Measurements from ENCODE around the gene ADISSP. TPM values are rescaled to one million over a fixed set of nuclear protein-coding genes. Genes with fewer than 3 reads are reported as not detected.

The ADISSP gene
- total and polyA plus RNA-seq, 2 experiments from 2014 or later, result 86.6 to 126 TPM

DNA sequence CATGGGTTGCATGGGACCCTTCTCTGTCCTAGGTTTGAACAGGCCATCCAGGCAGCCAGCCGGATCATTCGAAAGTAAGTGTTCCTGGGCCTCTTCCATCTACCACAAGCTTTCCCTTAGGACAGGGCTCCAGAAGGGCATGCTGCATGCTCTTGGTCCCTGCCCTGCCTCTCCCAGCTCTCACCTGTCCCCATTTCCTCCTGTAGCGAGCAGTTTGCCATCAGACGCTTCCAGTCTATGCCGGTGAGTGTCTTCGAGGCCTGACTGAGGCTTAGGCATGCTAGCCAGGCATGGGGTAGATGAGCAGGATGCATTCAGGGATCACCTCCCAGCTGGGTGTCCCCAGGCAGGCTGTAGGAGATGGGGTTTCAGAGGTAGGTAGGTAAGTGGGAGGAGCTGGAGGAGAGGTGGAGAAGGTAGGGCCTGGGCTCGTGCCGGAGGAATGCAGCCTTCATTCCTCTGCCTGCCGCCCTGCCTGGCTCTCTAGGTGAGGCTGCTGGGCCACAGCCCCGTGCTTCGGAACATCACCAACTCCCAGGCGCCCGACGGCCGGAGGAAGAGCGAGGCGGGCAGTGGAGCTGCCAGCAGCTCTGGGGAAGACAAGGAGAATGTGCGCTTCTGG is 32.8 kb upstream of the ADISSP start (continued):
- TF ChIP-seq, protein P1, sequence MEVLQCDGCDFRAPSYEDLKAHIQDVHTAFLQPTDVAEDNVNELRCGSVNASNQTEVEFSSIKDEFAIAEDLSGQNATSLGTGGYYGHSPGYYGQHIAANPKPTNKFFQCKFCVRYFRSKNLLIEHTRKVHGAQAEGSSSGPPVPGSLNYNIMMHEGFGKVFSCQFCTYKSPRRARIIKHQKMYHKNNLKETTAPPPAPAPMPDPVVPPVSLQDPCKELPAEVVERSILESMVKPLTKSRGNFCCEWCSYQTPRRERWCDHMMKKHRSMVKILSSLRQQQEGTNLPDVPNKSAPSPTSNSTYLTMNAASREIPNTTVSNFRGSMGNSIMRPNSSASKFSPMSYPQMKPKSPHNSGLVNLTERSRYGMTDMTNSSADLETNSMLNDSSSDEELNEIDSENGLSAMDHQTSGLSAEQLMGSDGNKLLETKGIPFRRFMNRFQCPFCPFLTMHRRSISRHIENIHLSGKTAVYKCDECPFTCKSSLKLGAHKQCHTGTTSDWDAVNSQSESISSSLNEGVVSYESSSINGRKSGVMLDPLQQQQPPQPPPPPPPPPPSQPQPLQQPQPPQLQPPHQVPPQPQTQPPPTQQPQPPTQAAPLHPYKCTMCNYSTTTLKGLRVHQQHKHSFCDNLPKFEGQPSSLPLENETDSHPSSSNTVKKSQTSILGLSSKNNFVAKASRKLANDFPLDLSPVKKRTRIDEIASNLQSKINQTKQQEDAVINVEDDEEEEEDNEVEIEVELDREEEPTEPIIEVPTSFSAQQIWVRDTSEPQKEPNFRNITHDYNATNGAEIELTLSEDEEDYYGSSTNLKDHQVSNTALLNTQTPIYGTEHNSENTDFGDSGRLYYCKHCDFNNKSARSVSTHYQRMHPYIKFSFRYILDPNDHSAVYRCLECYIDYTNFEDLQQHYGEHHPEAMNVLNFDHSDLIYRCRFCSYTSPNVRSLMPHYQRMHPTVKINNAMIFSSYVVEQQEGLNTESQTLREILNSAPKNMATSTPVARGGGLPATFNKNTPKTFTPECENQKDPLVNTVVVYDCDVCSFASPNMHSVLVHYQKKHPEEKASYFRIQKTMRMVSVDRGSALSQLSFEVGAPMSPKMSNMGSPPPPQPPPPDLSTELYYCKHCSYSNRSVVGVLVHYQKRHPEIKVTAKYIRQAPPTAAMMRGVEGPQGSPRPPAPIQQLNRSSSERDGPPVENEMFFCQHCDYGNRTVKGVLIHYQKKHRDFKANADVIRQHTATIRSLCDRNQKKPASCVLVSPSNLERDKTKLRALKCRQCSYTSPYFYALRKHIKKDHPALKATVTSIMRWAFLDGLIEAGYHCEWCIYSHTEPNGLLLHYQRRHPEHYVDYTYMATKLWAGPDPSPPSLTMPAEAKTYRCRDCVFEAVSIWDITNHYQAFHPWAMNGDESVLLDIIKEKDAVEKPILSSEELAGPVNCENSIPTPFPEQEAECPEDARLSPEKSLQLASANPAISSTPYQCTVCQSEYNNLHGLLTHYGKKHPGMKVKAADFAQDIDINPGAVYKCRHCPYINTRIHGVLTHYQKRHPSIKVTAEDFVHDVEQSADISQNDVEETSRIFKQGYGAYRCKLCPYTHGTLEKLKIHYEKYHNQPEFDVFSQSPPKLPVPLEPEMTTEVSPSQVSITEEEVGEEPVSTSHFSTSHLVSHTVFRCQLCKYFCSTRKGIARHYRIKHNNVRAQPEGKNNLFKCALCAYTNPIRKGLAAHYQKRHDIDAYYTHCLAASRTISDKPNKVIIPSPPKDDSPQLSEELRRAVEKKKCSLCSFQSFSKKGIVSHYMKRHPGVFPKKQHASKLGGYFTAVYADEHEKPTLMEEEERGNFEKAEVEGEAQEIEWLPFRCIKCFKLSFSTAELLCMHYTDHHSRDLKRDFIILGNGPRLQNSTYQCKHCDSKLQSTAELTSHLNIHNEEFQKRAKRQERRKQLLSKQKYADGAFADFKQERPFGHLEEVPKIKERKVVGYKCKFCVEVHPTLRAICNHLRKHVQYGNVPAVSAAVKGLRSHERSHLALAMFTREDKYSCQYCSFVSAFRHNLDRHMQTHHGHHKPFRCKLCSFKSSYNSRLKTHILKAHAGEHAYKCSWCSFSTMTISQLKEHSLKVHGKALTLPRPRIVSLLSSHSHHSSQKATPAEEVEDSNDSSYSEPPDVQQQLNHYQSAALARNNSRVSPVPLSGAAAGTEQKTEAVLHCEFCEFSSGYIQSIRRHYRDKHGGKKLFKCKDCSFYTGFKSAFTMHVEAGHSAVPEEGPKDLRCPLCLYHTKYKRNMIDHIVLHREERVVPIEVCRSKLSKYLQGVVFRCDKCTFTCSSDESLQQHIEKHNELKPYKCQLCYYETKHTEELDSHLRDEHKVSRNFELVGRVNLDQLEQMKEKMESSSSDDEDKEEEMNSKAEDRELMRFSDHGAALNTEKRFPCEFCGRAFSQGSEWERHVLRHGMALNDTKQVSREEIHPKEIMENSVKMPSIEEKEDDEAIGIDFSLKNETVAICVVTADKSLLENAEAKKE (CRISPR knock-in tag; IDR thresholded peaks at IDR 0.05), result no peak
- no peak for TF ChIP-seq ZNF331 (CRISPR knock-in tag; IDR thresholded peaks at IDR 0.05; ENCODE audit: low read depth)

DNA sequence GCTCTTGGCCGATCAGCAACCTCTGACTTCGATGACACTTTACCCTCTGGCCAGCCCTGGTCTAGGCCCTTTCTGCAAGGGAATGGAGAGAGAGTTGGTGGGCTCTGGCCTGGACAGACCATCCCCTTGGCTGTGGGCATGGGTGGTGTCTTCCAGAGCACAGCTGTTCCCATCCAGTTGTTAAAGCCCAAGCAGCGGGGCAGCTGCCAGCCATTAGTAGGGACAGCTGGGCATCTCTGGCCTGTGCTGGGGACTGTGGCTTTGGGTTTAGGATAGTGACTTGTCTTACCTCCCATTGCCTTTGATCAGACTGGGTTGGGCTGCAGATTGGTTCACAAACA is 31.3 kb upstream of the ADISSP start:
- Histone ChIP-seq H4K20me1 (replicated peaks; ENCODE audit: insufficient read depth) (no peaks in the 10 kb centered on the region; the same call in 1 of the 2 replicates), H2AFZ (no peak overlapping the region), H3K9me2 (ENCODE audit: insufficient read depth) (no peaks in the 10 kb centered on the region), H3K27ac (ENCODE audit: low read depth) (peak overlapping the region; percentile 76; the same call in 1 of the 2 replicates), H3K4me1 (ENCODE audit: insufficient read depth) (peaks cover 43% of the 10 kb centered on the region), H3K79me2 (replicated peaks; ENCODE audit: insufficient read depth) (no peaks in the 10 kb centered on the region), H3K27me3 (ENCODE audit: insufficient read depth) (no peaks in the 10 kb centered on the region), H3F3A (replicated peaks; ENCODE audit: low read depth) (peaks cover 17% of the 10 kb centered on the region; the same call in 1 of the 2 replicates), H3K36me3 (ENCODE audit: insufficient read depth) (no peaks in the 10 kb centered on the region), H3K4me3 (peak overlapping the region; percentile 44; the same call in 1 of the 2 replicates), H3K4me2 (peak overlapping the region; percentile 72)
- no peaks in the 10 kb centered on the region for H3K9me3 Mint-ChIP-seq
- ATAC-seq (no peak), DNase-seq (ENCODE audit: low spot score) (no peak)
- peaks cover 46% of the 10 kb centered on the region for H3K4me1 Mint-ChIP-seq
- H3K27me3 Mint-ChIP-seq (ENCODE audit: insufficient read depth, low read depth, poor library complexity), result peaks cover 31% of the 10 kb centered on the region
- H3K4me3 Mint-ChIP-seq, result peak overlapping the region; percentile 26; the same call in 1 of the 3 replicates
- no peak overlapping the region; the same call in none of the 2 replicates for H3K27ac Mint-ChIP-seq
- peaks cover 37% of the 10 kb centered on the region for H3K36me3 Mint-ChIP-seq (ENCODE audit: low read depth)
- TF ChIP-seq, protein P2, sequence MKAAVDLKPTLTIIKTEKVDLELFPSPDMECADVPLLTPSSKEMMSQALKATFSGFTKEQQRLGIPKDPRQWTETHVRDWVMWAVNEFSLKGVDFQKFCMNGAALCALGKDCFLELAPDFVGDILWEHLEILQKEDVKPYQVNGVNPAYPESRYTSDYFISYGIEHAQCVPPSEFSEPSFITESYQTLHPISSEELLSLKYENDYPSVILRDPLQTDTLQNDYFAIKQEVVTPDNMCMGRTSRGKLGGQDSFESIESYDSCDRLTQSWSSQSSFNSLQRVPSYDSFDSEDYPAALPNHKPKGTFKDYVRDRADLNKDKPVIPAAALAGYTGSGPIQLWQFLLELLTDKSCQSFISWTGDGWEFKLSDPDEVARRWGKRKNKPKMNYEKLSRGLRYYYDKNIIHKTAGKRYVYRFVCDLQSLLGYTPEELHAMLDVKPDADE (IDR thresholded peaks at IDR 0.05), result no peak
- TF ChIP-seq, protein P3, sequence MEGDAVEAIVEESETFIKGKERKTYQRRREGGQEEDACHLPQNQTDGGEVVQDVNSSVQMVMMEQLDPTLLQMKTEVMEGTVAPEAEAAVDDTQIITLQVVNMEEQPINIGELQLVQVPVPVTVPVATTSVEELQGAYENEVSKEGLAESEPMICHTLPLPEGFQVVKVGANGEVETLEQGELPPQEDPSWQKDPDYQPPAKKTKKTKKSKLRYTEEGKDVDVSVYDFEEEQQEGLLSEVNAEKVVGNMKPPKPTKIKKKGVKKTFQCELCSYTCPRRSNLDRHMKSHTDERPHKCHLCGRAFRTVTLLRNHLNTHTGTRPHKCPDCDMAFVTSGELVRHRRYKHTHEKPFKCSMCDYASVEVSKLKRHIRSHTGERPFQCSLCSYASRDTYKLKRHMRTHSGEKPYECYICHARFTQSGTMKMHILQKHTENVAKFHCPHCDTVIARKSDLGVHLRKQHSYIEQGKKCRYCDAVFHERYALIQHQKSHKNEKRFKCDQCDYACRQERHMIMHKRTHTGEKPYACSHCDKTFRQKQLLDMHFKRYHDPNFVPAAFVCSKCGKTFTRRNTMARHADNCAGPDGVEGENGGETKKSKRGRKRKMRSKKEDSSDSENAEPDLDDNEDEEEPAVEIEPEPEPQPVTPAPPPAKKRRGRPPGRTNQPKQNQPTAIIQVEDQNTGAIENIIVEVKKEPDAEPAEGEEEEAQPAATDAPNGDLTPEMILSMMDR (conservative IDR thresholded peaks at IDR 0.05; ENCODE audit: low read depth in 2 of 2), result no peak
- TF ChIP-seq, protein P4, sequence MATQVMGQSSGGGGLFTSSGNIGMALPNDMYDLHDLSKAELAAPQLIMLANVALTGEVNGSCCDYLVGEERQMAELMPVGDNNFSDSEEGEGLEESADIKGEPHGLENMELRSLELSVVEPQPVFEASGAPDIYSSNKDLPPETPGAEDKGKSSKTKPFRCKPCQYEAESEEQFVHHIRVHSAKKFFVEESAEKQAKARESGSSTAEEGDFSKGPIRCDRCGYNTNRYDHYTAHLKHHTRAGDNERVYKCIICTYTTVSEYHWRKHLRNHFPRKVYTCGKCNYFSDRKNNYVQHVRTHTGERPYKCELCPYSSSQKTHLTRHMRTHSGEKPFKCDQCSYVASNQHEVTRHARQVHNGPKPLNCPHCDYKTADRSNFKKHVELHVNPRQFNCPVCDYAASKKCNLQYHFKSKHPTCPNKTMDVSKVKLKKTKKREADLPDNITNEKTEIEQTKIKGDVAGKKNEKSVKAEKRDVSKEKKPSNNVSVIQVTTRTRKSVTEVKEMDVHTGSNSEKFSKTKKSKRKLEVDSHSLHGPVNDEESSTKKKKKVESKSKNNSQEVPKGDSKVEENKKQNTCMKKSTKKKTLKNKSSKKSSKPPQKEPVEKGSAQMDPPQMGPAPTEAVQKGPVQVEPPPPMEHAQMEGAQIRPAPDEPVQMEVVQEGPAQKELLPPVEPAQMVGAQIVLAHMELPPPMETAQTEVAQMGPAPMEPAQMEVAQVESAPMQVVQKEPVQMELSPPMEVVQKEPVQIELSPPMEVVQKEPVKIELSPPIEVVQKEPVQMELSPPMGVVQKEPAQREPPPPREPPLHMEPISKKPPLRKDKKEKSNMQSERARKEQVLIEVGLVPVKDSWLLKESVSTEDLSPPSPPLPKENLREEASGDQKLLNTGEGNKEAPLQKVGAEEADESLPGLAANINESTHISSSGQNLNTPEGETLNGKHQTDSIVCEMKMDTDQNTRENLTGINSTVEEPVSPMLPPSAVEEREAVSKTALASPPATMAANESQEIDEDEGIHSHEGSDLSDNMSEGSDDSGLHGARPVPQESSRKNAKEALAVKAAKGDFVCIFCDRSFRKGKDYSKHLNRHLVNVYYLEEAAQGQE (IDR thresholded peaks at IDR 0.05; ENCODE audit: unreplicated experiment), result no peak
- TF ChIP-seq STAT1 (IDR thresholded peaks at IDR 0.05; ENCODE audit: unreplicated experiment) (no peak), ZNF114 (CRISPR knock-in tag; IDR thresholded peaks at IDR 0.05) (no peak), JUNB (IDR thresholded peaks at IDR 0.05; ENCODE audit: unreplicated experiment) (no peak)

Measured in GM23338 (cell line).